ENCODE results near the gene CRAMP1.

DNA sequence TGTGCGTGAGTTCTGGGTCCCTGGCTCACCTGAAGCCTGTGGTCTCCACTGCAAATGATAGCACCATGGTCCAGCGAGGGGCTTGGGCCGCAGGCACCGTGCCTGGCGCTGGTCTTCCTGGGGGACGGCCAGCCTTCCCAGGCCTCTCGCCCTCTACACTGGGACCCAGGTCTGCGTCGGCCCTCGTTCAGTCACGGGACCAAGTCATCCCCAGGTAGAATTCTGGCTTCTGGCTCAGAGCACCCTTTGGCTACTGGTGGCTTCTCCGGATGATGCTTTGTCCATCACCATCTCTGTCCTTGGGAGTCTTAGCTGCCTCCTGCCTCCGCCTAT is 20.4 kb downstream of the CRAMP1 start:
- TF ChIP-seq, protein P1, sequence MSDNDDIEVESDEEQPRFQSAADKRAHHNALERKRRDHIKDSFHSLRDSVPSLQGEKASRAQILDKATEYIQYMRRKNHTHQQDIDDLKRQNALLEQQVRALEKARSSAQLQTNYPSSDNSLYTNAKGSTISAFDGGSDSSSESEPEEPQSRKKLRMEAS (IDR thresholded peaks at IDR 0.05) = no peak
- TF ChIP-seq YY1 (IDR thresholded peaks at IDR 0.05; ENCODE audit: low read depth, low read length) = no peak
- TF ChIP-seq, protein P2, sequence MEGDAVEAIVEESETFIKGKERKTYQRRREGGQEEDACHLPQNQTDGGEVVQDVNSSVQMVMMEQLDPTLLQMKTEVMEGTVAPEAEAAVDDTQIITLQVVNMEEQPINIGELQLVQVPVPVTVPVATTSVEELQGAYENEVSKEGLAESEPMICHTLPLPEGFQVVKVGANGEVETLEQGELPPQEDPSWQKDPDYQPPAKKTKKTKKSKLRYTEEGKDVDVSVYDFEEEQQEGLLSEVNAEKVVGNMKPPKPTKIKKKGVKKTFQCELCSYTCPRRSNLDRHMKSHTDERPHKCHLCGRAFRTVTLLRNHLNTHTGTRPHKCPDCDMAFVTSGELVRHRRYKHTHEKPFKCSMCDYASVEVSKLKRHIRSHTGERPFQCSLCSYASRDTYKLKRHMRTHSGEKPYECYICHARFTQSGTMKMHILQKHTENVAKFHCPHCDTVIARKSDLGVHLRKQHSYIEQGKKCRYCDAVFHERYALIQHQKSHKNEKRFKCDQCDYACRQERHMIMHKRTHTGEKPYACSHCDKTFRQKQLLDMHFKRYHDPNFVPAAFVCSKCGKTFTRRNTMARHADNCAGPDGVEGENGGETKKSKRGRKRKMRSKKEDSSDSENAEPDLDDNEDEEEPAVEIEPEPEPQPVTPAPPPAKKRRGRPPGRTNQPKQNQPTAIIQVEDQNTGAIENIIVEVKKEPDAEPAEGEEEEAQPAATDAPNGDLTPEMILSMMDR (IDR thresholded peaks at IDR 0.05; ENCODE audit: control extremely low read depth in 1 of 3, insufficient read depth in 1 of 3, low read depth in 1 of 3, low read length in 3 of 3) = no peak
- TF ChIP-seq POLR2AphosphoS5 (IDR thresholded peaks at IDR 0.05; ENCODE audit: low read depth, low read length) = no peak
- no peak for TF ChIP-seq BRCA1 (IDR thresholded peaks at IDR 0.05; ENCODE audit: low read depth, low read length)
- TF ChIP-seq RAD21 (IDR thresholded peaks at IDR 0.05 in 1 of 2, conservative IDR thresholded peaks at IDR 0.05 in 1 of 2; ENCODE audit: low read depth in 2 of 2, low read length in 2 of 2) = no peak
- no peak for TF ChIP-seq KDM1A (IDR thresholded peaks at IDR 0.05; ENCODE audit: borderline replicate concordance, low read length)
- TF ChIP-seq POLR2A (IDR thresholded peaks at IDR 0.05; ENCODE audit: control extremely low read depth in 1 of 2, low read depth in 2 of 2, low read length in 2 of 2) = no peak
- TF ChIP-seq ZNF274 (IDR thresholded peaks at IDR 0.05; ENCODE audit: borderline replicate concordance, extremely low read depth, low read length) = no peak
- no peak for TF ChIP-seq SUZ12 (IDR thresholded peaks at IDR 0.05; ENCODE audit: low read length)
